DND-41 (cell line): ENCODE data around the gene FGF8.

ENCODE experiments used
- EZH2 ChIP-seq: IDR thresholded peaks from 3 replicates; pipeline ENCODE4 v1.6.1; 2012; ENCODE audit warnings: borderline replicate concordance, low read depth, mild to moderate bottlenecking, moderate library complexity, low read length, inconsistent platforms; ENCODE audit not compliant: severe bottlenecking
- TF ChIP-seq, protein P1 (sequence below): IDR thresholded peaks from 2 replicates; pipeline ENCODE4 v1.5.1; 2012; ENCODE audit warnings: borderline replicate concordance, low read length, moderate library complexity, mild to moderate bottlenecking; ENCODE audit not compliant: poor library complexity, severe bottlenecking; ENCODE audit errors: extremely low read depth

DNA sequence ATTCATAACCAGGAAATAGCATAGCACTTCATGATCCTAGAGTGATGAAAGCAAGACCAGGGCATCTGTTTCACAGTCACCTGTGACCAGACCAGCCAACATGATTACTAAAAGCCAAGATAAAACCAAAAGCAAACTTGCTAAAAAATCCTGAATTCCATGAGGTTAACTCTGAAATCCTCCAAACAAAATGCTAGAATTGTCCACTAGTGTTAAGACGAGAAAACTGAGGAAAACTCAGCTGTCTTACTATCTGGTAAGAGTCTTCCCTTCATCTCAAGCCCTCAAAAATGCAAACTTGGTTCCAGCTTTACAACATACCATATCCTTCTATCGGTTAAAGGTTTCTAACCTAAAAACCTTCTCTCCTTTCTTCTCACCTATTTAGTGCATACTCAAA is 8.6 kb upstream of the FGF8 start:
- TF ChIP-seq, protein P1, sequence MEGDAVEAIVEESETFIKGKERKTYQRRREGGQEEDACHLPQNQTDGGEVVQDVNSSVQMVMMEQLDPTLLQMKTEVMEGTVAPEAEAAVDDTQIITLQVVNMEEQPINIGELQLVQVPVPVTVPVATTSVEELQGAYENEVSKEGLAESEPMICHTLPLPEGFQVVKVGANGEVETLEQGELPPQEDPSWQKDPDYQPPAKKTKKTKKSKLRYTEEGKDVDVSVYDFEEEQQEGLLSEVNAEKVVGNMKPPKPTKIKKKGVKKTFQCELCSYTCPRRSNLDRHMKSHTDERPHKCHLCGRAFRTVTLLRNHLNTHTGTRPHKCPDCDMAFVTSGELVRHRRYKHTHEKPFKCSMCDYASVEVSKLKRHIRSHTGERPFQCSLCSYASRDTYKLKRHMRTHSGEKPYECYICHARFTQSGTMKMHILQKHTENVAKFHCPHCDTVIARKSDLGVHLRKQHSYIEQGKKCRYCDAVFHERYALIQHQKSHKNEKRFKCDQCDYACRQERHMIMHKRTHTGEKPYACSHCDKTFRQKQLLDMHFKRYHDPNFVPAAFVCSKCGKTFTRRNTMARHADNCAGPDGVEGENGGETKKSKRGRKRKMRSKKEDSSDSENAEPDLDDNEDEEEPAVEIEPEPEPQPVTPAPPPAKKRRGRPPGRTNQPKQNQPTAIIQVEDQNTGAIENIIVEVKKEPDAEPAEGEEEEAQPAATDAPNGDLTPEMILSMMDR: no peak
- no peak for TF ChIP-seq EZH2
